Measurements from ENCODE around the gene L3MBTL4. TPM values are rescaled to one million over a fixed set of nuclear protein-coding genes. Genes with fewer than 3 reads are reported as not detected.
"Not testable (repeated sequence)": the region's sequence is repeated elsewhere in the genome, so short reads cannot be mapped to it uniquely, and the experiment has no call there.

L3MBTL4 gene
- total RNA-seq, 2 donors from 2014 or later = 4.6 to 7.2 TPM

DNA sequence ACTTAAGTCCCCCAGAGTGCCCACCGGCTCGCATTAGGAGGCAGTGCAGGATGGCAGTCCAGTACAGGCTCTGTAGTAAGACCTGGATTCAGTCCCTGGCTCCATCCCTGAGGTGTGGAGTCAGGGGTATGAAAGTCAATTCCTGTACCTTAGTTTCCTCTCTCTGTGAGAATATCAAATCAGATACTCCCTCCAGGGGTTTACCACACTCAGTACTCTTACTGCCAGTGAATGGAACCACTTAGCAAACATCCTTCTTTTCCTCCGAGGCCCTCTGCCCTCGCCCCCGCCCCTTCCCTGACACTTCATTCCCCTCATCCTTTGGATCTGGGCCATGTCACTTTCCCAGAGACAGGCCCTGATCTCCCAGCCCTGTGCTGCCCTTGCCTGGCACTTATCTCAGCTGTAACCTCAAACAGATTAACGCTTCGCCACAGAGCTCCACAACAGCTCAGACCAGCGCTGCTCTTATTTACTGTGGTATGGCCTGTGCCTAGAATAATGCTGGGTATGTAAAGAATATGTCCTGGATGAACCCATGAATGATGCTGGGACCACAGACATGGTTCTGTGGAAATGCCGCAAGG, 360.4 kb downstream of the L3MBTL4 start:
- Histone ChIP-seq H3K27ac (ENCODE audit: low read depth, low read length) (peak overlapping the region; percentile 30), H3K4me1 (ENCODE audit: control insufficient read depth, insufficient read depth, low read length) (peaks cover 2% of the 10 kb centered on the region), H3K9ac (ENCODE audit: extremely low read depth, low read length, poor library complexity, severe bottlenecking) (no peak overlapping the region), H3K36me3 (ENCODE audit: control insufficient read depth, insufficient read depth, low read length) (no peaks in the 10 kb centered on the region), H3K4me3 (ENCODE audit: low read length) (no peak overlapping the region), H3K9me3 (ENCODE audit: control insufficient read depth, low read length) (no peaks in the 10 kb centered on the region), H3K27me3 (ENCODE audit: control insufficient read depth, insufficient read depth, low read length, poor library complexity, severe bottlenecking) (no peaks in the 10 kb centered on the region)
- H3K4me3 Mint-ChIP-seq = no peak overlapping the region
- no peak for DNase-seq
- H3K27ac Mint-ChIP-seq = no peak overlapping the region
- 90 to 94% methylated on average over 3 to 9 of the region's 9 CpGs for WGBS, 2 experiments (ENCODE audit: insufficient coverage in 1 of 2, insufficient read length in 1 of 2)
- H3K4me1 Mint-ChIP-seq = peaks cover 3% of the 10 kb centered on the region
- H3K36me3 Mint-ChIP-seq (ENCODE audit: low read depth) = no peaks in the 10 kb centered on the region
- no peaks in the 10 kb centered on the region for H3K27me3 Mint-ChIP-seq (ENCODE audit: insufficient read depth)
- no peaks in the 10 kb centered on the region for H3K9me3 Mint-ChIP-seq
- TF ChIP-seq, protein P1, sequence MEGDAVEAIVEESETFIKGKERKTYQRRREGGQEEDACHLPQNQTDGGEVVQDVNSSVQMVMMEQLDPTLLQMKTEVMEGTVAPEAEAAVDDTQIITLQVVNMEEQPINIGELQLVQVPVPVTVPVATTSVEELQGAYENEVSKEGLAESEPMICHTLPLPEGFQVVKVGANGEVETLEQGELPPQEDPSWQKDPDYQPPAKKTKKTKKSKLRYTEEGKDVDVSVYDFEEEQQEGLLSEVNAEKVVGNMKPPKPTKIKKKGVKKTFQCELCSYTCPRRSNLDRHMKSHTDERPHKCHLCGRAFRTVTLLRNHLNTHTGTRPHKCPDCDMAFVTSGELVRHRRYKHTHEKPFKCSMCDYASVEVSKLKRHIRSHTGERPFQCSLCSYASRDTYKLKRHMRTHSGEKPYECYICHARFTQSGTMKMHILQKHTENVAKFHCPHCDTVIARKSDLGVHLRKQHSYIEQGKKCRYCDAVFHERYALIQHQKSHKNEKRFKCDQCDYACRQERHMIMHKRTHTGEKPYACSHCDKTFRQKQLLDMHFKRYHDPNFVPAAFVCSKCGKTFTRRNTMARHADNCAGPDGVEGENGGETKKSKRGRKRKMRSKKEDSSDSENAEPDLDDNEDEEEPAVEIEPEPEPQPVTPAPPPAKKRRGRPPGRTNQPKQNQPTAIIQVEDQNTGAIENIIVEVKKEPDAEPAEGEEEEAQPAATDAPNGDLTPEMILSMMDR (conservative IDR thresholded peaks at IDR 0.05) = no peak

DNA sequence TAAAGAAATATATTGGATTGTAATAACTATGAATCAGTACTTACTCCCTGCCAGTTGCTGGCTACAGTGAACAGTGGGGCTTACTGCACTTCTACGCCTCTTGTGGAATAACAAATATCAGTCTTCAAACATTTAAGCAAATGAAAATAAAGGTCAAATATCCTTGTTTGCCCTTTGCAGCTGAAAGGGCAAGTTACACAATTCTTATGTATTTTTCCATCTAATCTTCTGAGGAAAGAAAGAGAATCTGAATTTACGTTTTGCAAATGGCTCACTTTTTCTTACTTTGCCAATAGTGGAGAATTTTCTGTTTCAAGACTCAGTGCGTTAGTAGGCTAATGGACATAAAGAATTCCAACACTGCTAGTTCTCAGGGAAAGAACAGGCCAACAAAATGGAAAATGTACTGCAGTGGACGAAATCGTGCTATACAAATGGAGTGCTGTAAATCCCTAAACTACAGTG, 362.2 kb downstream of the L3MBTL4 start:
- H3K27ac ChIP-seq (ENCODE audit: low read depth, low read length) = no peak overlapping the region
- Mint-ChIP-seq H3K4me1 (no peaks in the 10 kb centered on the region), H3K36me3 (ENCODE audit: low read depth) (no peaks in the 10 kb centered on the region), H3K27me3 (ENCODE audit: insufficient read depth) (no peaks in the 10 kb centered on the region), H3K27ac (no peak overlapping the region), H3K9me3 (no peaks in the 10 kb centered on the region), H3K4me3 (no peak overlapping the region)
- H3K36me3 ChIP-seq (ENCODE audit: control insufficient read depth, insufficient read depth, low read length) = no peaks in the 10 kb centered on the region
- H3K9me3 ChIP-seq (ENCODE audit: control insufficient read depth, low read length) = no peaks in the 10 kb centered on the region
- TF ChIP-seq, protein P1 (conservative IDR thresholded peaks at IDR 0.05) = no peak
- no peak for DNase-seq
- 81 to 92% methylated on average over 5 of the region's 5 CpGs for WGBS, 2 experiments (ENCODE audit: insufficient coverage in 1 of 2, insufficient read length in 1 of 2)
- H3K27me3 ChIP-seq (ENCODE audit: control insufficient read depth, insufficient read depth, low read length, poor library complexity, severe bottlenecking) = no peaks in the 10 kb centered on the region
- H3K4me3 ChIP-seq (ENCODE audit: low read length) = no peak overlapping the region
- peaks cover 2% of the 10 kb centered on the region for H3K4me1 ChIP-seq (ENCODE audit: control insufficient read depth, insufficient read depth, low read length)
- H3K9ac ChIP-seq (ENCODE audit: extremely low read depth, low read length, poor library complexity, severe bottlenecking) = no peak overlapping the region

DNA sequence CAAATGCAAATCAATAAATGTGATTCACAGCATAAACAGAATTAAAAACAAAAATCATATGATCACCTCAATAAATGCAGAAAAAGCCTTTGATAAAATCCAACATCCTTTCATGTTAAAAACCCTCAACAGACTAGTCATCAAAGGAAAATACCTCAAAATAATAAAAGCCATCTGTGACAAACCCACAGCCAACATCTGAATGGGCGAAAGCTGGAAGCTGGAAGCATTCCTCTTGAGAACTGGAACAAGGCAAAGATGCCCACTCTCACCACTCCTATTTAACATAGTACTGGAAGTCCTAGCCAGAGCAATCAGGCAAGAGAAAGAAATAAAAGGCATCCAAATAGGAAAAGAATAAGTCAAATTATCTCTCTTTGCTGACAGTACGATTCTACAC, 367.1 kb downstream of the L3MBTL4 start:
- H3K4me3 ChIP-seq (ENCODE audit: low read length); H3K36me3 Mint-ChIP-seq (ENCODE audit: low read depth); H3K36me3 ChIP-seq (ENCODE audit: control insufficient read depth, insufficient read depth, low read length); H3K9me3 Mint-ChIP-seq; H3K9ac ChIP-seq (ENCODE audit: extremely low read depth, low read length, poor library complexity, severe bottlenecking); H3K27ac ChIP-seq (ENCODE audit: low read depth, low read length); DNase-seq; H3K27me3 ChIP-seq (ENCODE audit: control insufficient read depth, insufficient read depth, low read length, poor library complexity, severe bottlenecking); H3K4me1 Mint-ChIP-seq; H3K4me1 ChIP-seq (ENCODE audit: control insufficient read depth, insufficient read depth, low read length); H3K27me3 Mint-ChIP-seq (ENCODE audit: insufficient read depth); H3K27ac Mint-ChIP-seq; H3K4me3 Mint-ChIP-seq: not testable (repeated sequence)
- 98% methylated on average over 2 of the region's 2 CpGs; no CpG with 5 or more reads in 1 of the 2 experiments for WGBS, 2 experiments (ENCODE audit: insufficient coverage in 1 of 2, insufficient read length in 1 of 2)
- peaks cover 14% of the 10 kb centered on the region for H3K9me3 ChIP-seq (ENCODE audit: control insufficient read depth, low read length)

DNA sequence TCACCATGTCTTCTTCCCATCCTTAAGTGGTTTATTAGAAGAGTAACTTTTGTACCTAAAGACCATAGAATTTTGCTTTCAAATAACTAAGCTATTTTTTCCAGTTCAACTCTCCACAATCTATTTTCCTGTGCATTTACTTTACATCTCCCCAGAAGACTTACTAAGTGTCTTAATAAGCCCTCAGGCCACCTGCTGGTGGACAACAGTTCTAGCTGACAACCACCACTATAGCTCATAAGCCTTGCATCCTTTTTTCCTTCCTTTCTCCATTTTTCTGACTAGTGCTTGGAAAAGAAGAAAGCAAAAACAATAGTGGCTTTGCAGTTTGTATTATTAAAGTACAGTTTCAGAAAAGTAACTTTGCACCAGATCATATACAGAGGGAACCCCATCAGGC, 369.9 kb downstream of the L3MBTL4 start:
- Mint-ChIP-seq H3K27me3 (ENCODE audit: insufficient read depth) (no peaks in the 10 kb centered on the region), H3K27ac (no peak overlapping the region), H3K4me1 (peaks cover 11% of the 10 kb centered on the region), H3K4me3 (no peak overlapping the region), H3K9me3 (no peaks in the 10 kb centered on the region), H3K36me3 (ENCODE audit: low read depth) (no peaks in the 10 kb centered on the region)
- no peak overlapping the region for H3K4me3 ChIP-seq (ENCODE audit: low read length)
- H3K9ac ChIP-seq (ENCODE audit: extremely low read depth, low read length, poor library complexity, severe bottlenecking) = no peak overlapping the region
- no peak overlapping the region for H3K27ac ChIP-seq (ENCODE audit: low read depth, low read length)
- TF ChIP-seq, protein P1 (conservative IDR thresholded peaks at IDR 0.05) = peak; percentile 71
- H3K9me3 ChIP-seq (ENCODE audit: control insufficient read depth, low read length) = peaks cover 14% of the 10 kb centered on the region
- peaks cover 4% of the 10 kb centered on the region for H3K4me1 ChIP-seq (ENCODE audit: control insufficient read depth, insufficient read depth, low read length)
- H3K27me3 ChIP-seq (ENCODE audit: control insufficient read depth, insufficient read depth, low read length, poor library complexity, severe bottlenecking) = no peaks in the 10 kb centered on the region
- DNase-seq = no peak
- no peaks in the 10 kb centered on the region for H3K36me3 ChIP-seq (ENCODE audit: control insufficient read depth, insufficient read depth, low read length)
